Adipocyte (in vitro differentiated cells): Measurements from ENCODE around the gene OBSCN.
A peak's percentile ranks its signal among the peaks of the same experiment; 100 is the strongest.

Source experiments
- DNase-seq: peaks from one replicate; pipeline ENCODE4 v3.0.0-alpha.2; 2015; ENCODE audit warnings: low read depth
- H3K27me3 ChIP-seq: replicated peaks from 2 replicates; pipeline ENCODE4 v1.7.0; 2013; ENCODE audit warnings: mild to moderate bottlenecking, low read length, moderate library complexity; ENCODE audit not compliant: control insufficient read depth, insufficient read depth
- H3K36me3 ChIP-seq: 2 replicates; pipeline ENCODE4 v1.7.0; 2013; ENCODE audit warnings: low read length, mild to moderate bottlenecking, moderate library complexity; ENCODE audit not compliant: control insufficient read depth, insufficient read depth, severe bottlenecking
- H3K4me1 ChIP-seq: 2 replicates; pipeline ENCODE4 v1.7.0; 2013; ENCODE audit warnings: mild to moderate bottlenecking, low read length, moderate library complexity; ENCODE audit not compliant: control insufficient read depth, insufficient read depth
- H3K4me3 ChIP-seq: 2 replicates; pipeline ENCODE4 v1.7.0; 2013; ENCODE audit warnings: mild to moderate bottlenecking, low read length, moderate library complexity
- H3K9ac ChIP-seq: 2 replicates; pipeline ENCODE4 v1.7.0; 2013; ENCODE audit warnings: mild to moderate bottlenecking, low read length, moderate library complexity
- H3K9me3 ChIP-seq: 2 replicates; pipeline ENCODE4 v1.7.0; 2013; ENCODE audit warnings: mild to moderate bottlenecking, low read length, moderate library complexity; ENCODE audit not compliant: control insufficient read depth

OBSCN gene

GRCh38 chr1:228207851-228208821 lies at the start of gene OBSCN:
TSS of gene OBSCN (plus strand) at chr1:228208044. CDS start at chr1:228211784, 3,740 bp downstream.
- Histone ChIP-seq H3K4me1 (no peaks in the 10 kb centered on the region), H3K4me3 (no peak within 1 kb of the TSS), H3K9ac (no peak within 1 kb of the TSS), H3K36me3 (no peaks in the 10 kb centered on the region), H3K9me3 (no peaks in the 10 kb centered on the region), H3K27me3 (peaks cover 21% of the 10 kb centered on the region)
- no peak for DNase-seq

GRCh38 chr1:228158151-228159007 lies 49.5 kb upstream of the OBSCN start:
- DNase-seq: no peak
- Histone ChIP-seq H3K9ac (no peak overlapping the region), H3K36me3 (no peaks in the 10 kb centered on the region), H3K4me1 (peaks cover 12% of the 10 kb centered on the region), H3K4me3 (no peak overlapping the region), H3K9me3 (no peaks in the 10 kb centered on the region), H3K27me3 (no peaks in the 10 kb centered on the region)

GRCh38 chr1:228159008-228159665 lies 48.7 kb upstream of the OBSCN start:
- peaks cover 13% of the 10 kb centered on the region for H3K4me1 ChIP-seq
- no peak overlapping the region for H3K9ac ChIP-seq
- H3K9me3 ChIP-seq: no peaks in the 10 kb centered on the region
- no peaks in the 10 kb centered on the region for H3K36me3 ChIP-seq
- DNase-seq: no peak
- no peak overlapping the region for H3K4me3 ChIP-seq
- no peaks in the 10 kb centered on the region for H3K27me3 ChIP-seq

GRCh38 chr1:228160201-228160761 lies 47.6 kb upstream of the OBSCN start:
- Histone ChIP-seq H3K4me3 (no peak overlapping the region), H3K4me1 (peaks cover 13% of the 10 kb centered on the region), H3K9ac (no peak overlapping the region), H3K9me3 (no peaks in the 10 kb centered on the region), H3K36me3 (no peaks in the 10 kb centered on the region), H3K27me3 (no peaks in the 10 kb centered on the region)
- DNase-seq: no peak

GRCh38 chr1:228161362-228161761 lies 46.5 kb upstream of the OBSCN start:
- DNase-seq: no peak
- Histone ChIP-seq H3K36me3 (no peaks in the 10 kb centered on the region), H3K9me3 (no peaks in the 10 kb centered on the region), H3K4me3 (no peak overlapping the region), H3K4me1 (peaks cover 14% of the 10 kb centered on the region), H3K27me3 (no peaks in the 10 kb centered on the region), H3K9ac (no peak overlapping the region)

GRCh38 chr1:228161866-228162265 lies 46.0 kb upstream of the OBSCN start:
- no peaks in the 10 kb centered on the region for H3K36me3 ChIP-seq
- peaks cover 19% of the 10 kb centered on the region for H3K4me1 ChIP-seq
- no peak overlapping the region for H3K9ac ChIP-seq
- no peak overlapping the region for H3K4me3 ChIP-seq
- no peaks in the 10 kb centered on the region for H3K9me3 ChIP-seq
- H3K27me3 ChIP-seq: no peaks in the 10 kb centered on the region
- DNase-seq: no peak

GRCh38 chr1:228162286-228163006 lies 45.4 kb upstream of the OBSCN start:
- Histone ChIP-seq H3K4me3 (no peak overlapping the region), H3K9me3 (no peaks in the 10 kb centered on the region), H3K4me1 (peaks cover 20% of the 10 kb centered on the region), H3K9ac (peak overlapping the region; percentile 70), H3K36me3 (no peaks in the 10 kb centered on the region), H3K27me3 (no peaks in the 10 kb centered on the region)
- DNase-seq: no peak

GRCh38 chr1:228163007-228163753 lies 44.7 kb upstream of the OBSCN start:
- peaks cover 20% of the 10 kb centered on the region for H3K4me1 ChIP-seq
- no peaks in the 10 kb centered on the region for H3K36me3 ChIP-seq
- no peaks in the 10 kb centered on the region for H3K9me3 ChIP-seq
- H3K27me3 ChIP-seq: no peaks in the 10 kb centered on the region
- H3K9ac ChIP-seq: peak overlapping the region; percentile 70
- DNase-seq: peak; percentile 70
- no peak overlapping the region for H3K4me3 ChIP-seq

- no peak for DNase-seq
- Histone ChIP-seq H3K27me3 (no peaks in the 10 kb centered on the region), H3K9me3 (no peaks in the 10 kb centered on the region), H3K4me1 (peaks cover 20% of the 10 kb centered on the region), H3K4me3 (no peak overlapping the region), H3K9ac (peak overlapping the region; percentile 70), H3K36me3 (no peaks in the 10 kb centered on the region)
These were observed 43.9 kb upstream of the OBSCN start for GRCh38 chr1:228163776-228164519.
